ENCODE results near the gene APOA4. TPM values are rescaled to one million over a fixed set of nuclear protein-coding genes. Genes with fewer than 3 reads are reported as not detected.

APOA4 gene
- polyA plus RNA-seq, 1 of the 3 experiments (the other 2 are of a cell fraction), result not detected

- H3F3A ChIP-seq (replicated peaks; ENCODE audit: insufficient read depth), result no peaks in the 10 kb centered on the region
- H3K36me3 ChIP-seq (replicated peaks in 1 of 2; ENCODE audit: control insufficient read depth in 1 of 2, insufficient read depth in 2 of 2, low read length in 1 of 2), result no peaks in the 10 kb centered on the region
- no peaks in the 10 kb centered on the region for H4K20me1 ChIP-seq (ENCODE audit: insufficient read depth)
- CTCF ChIA-PET, result interaction anchor here (1.4 kb wide), 1 partner anchor 41 kb away, joined by 3 read pairs; the partner anchor contains the start of gene APOA5
- H3K9me2 ChIP-seq, result no peaks in the 10 kb centered on the region
- no peak overlapping the region for H3K4me3 ChIP-seq (ENCODE audit: low read depth in 2 of 2, low read length in 1 of 2)
- peaks cover 0 to 27% of the 10 kb centered on the region in 2 experiments; a peak in 1 of 4 replicates for H3K4me1 ChIP-seq (ENCODE audit: control insufficient read depth in 1 of 2, insufficient read depth in 2 of 2, low read depth in 1 of 2, low read length in 1 of 2)
- H3K79me2 ChIP-seq (ENCODE audit: insufficient read depth), result no peaks in the 10 kb centered on the region
- no peak for DNase-seq
- no peaks in the 10 kb centered on the region for H3K9me3 ChIP-seq
- TF ChIP-seq GABPA (IDR thresholded peaks at IDR 0.05; ENCODE audit: low read depth), result no peak
- no peak for TF ChIP-seq MXI1 (IDR thresholded peaks at IDR 0.05; ENCODE audit: low read depth, low read length)
- no peak for TF ChIP-seq RCOR1 (IDR thresholded peaks at IDR 0.05; ENCODE audit: low read length)
- no peak for TF ChIP-seq SMC3 (IDR thresholded peaks at IDR 0.05; ENCODE audit: low read depth, low read length)
- no peak for TF ChIP-seq MEF2A (IDR thresholded peaks at IDR 0.05; ENCODE audit: borderline replicate concordance, low read depth)
- no peak for TF ChIP-seq USF2 (IDR thresholded peaks at IDR 0.05; ENCODE audit: borderline replicate concordance, low read depth, low read length)
- no peak for TF ChIP-seq EZH2phosphoT487 (IDR thresholded peaks at IDR 0.05; ENCODE audit: borderline replicate concordance, low read depth)
- no peak for TF ChIP-seq EP300 (IDR thresholded peaks at IDR 0.05; ENCODE audit: borderline replicate concordance in 1 of 2, low read depth in 1 of 2, low read length in 1 of 2)
- TF ChIP-seq GATA2 (CRISPR knock-in tag; IDR thresholded peaks at IDR 0.05), result no peak
- TF ChIP-seq ELF1 (IDR thresholded peaks at IDR 0.05), result no peak
- no peak for TF ChIP-seq PBX3 (IDR thresholded peaks at IDR 0.05)
- TF ChIP-seq POLR2AphosphoS5 (IDR thresholded peaks at IDR 0.05; ENCODE audit: low read depth, low read length), result no peak
- no peak for TF ChIP-seq USF1 (IDR thresholded peaks at IDR 0.05; ENCODE audit: borderline replicate concordance, low read depth)
- TF ChIP-seq ZBTB33 (IDR thresholded peaks at IDR 0.05; ENCODE audit: borderline replicate concordance, low read depth), result no peak
- TF ChIP-seq MAX (IDR thresholded peaks at IDR 0.05; ENCODE audit: low read depth), result no peak
- H2AFZ ChIP-seq (ENCODE audit: low read depth), result no peak overlapping the region
- no peak overlapping the region for H3K9ac ChIP-seq
- POLR2A ChIA-PET, result no interaction called here
- no peak overlapping the region for H3K27ac ChIP-seq (ENCODE audit: low read depth in 2 of 2, low read length in 1 of 2)
- no peak overlapping the region for H3K4me2 ChIP-seq
- 88% methylated on average over 2 of the region's 7 CpGs for WGBS (ENCODE audit: low lambda C conversion rate)
- H3K27me3 ChIP-seq (ENCODE audit: insufficient read depth), result no peaks in the 10 kb centered on the region
These were observed 8.8 kb upstream of the APOA4 start for GRCh38 chr11:116831790-116832349.

Measured in SK-N-SH (cell line).